Measurements from ENCODE around the gene CSPG4. TPM values are rescaled to one million over a fixed set of nuclear protein-coding genes. Genes with fewer than 3 reads are reported as not detected.

CSPG4 gene
- total RNA-seq, 1 donor from 2014 or later = 15.0 TPM

DNA sequence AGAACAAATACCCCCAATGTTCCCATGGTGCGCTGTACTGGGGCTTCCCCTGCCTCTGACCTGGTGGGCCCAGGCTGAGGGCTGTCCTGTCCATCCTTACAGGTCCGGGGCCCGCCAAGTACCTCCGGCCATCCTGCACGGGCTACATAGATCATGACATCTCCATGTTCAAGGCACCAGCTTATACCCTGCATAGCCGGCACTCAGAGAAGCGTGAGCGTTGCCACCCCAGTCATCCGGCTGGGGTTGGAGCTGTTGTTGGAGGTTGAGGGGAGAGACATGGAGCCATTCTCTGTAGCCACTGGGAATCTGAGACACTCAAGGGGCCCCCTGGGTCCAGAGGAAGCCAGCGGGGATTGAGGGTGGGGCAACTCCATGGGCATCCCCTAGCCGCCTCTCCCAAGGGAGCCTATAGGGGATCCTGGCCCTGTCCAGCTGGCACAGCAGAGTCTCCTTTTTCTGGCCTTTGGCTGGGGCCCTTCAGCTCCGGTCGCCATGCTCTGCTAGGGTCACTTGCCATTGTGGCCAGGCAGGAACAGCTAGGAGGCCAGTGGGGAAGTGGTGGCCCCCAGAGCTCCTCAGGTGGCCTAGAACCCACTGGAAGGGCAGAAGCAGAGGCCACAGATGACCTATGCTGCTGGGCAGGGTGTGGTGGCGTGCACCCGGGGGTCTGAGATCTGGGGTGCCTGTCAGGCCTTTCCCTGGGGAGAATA is 12.5 kb upstream of the CSPG4 start:
- intact Hi-C loops (cut with DNase I) = no loop called here
- DNase-seq (peak; percentile 36), ATAC-seq (no peak)
- H3K27me3 ChIP-seq (ENCODE audit: low read depth) = no peaks in the 10 kb centered on the region
- H3K36me3 ChIP-seq = no peaks in the 10 kb centered on the region
- H3K4me3 ChIP-seq = no peak overlapping the region
- no peak overlapping the region for H3K27ac ChIP-seq
- peaks cover 12% of the 10 kb centered on the region for H3K4me1 ChIP-seq
- TF ChIP-seq, protein P1, sequence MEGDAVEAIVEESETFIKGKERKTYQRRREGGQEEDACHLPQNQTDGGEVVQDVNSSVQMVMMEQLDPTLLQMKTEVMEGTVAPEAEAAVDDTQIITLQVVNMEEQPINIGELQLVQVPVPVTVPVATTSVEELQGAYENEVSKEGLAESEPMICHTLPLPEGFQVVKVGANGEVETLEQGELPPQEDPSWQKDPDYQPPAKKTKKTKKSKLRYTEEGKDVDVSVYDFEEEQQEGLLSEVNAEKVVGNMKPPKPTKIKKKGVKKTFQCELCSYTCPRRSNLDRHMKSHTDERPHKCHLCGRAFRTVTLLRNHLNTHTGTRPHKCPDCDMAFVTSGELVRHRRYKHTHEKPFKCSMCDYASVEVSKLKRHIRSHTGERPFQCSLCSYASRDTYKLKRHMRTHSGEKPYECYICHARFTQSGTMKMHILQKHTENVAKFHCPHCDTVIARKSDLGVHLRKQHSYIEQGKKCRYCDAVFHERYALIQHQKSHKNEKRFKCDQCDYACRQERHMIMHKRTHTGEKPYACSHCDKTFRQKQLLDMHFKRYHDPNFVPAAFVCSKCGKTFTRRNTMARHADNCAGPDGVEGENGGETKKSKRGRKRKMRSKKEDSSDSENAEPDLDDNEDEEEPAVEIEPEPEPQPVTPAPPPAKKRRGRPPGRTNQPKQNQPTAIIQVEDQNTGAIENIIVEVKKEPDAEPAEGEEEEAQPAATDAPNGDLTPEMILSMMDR (IDR thresholded peaks at IDR 0.05) = no peak
- H3K9me3 ChIP-seq = no peaks in the 10 kb centered on the region

DNA sequence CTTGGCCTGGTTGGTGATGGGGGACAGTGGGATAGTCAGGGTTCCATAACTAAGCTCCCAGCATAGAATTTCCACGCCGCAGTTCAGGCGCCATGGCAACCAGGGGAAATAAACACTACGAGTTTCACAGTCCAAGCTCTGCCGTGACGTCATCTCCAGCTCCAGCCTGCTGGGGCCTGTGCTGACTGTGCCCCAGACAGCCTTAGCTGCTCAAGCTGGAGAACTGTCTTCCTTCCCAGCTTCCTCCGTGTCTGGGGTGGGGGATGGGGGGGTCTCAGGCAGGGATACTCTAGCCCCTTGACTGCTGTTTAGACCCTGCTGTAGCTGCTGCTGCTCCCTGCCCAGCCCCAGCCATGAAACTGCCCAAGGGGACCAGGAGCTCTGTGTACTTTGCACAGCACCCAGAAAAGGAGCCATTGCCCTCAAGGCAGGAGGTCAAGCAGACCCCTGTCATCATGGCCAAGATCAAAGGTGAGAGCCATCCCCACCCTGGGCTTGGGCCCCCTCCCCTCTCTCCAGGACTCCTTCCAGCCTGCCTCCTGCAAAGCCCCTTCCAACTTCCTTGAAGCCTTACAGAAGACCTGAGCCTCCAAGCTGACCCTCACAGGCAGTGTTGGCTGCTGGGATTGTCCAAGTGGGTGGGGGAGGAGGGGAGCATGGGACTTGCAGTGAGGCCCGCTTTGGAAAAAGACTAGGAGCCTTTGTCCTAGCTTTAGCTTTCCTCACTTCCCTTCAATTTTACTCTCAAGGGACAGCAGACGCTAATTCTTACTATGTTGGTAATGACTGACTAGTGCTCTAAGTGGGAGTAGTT is 11.4 kb upstream of the CSPG4 start:
- peaks cover 12% of the 10 kb centered on the region for H3K4me1 ChIP-seq
- TF ChIP-seq, protein P1 (IDR thresholded peaks at IDR 0.05) = no peak
- H3K36me3 ChIP-seq = no peaks in the 10 kb centered on the region
- peak overlapping the region; percentile 78 for H3K27ac ChIP-seq
- no peaks in the 10 kb centered on the region for H3K27me3 ChIP-seq (ENCODE audit: low read depth)
- ATAC-seq = peak; percentile 90 to 91
- intact Hi-C loops (cut with DNase I) = no loop called here
- no peaks in the 10 kb centered on the region for H3K9me3 ChIP-seq
- no peak overlapping the region for H3K4me3 ChIP-seq
- DNase-seq = peak; percentile 91

DNA sequence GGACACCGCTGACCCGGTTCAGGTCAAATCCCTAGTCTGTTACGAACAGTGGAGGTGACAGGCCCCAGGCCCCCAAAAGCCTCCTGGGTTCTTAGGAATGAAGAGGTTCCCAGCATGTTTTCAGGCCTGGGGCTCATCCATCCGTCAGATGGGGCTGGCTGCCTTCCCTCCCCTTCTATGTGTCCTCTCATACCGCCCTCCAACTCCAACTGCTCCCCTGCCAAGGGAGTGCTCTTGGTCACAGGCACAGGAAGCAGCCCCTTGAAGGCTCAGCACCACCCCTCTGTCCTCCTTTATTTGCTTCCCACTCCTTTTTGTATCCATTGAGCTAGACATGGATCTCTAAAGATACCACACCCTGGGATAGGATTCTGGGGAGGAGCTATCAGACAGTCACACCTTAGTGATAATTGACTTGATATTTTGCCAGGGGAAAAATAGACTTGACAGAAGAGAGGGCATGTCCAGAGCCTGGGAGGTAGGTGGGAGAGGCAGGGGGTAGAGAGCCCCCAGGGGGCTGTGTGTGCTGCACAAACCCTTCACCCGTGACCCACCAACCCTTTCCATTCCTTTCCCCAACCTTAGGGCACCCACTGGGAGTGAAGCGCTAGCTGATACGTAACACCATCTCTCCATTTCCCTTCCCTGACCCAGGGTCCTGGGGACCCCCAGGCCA is 10.7 kb upstream of the CSPG4 start:
- TF ChIP-seq, protein P1 (IDR thresholded peaks at IDR 0.05) = no peak
- Histone ChIP-seq H3K27me3 (ENCODE audit: low read depth) (no peaks in the 10 kb centered on the region), H3K27ac (peak overlapping the region; percentile 78), H3K4me3 (no peak overlapping the region), H3K9me3 (no peaks in the 10 kb centered on the region), H3K4me1 (peaks cover 15% of the 10 kb centered on the region), H3K36me3 (no peaks in the 10 kb centered on the region)
- DNase-seq = peak; percentile 41
- intact Hi-C loops (cut with DNase I) = no loop called here
- peak; percentile 12 for ATAC-seq

DNA sequence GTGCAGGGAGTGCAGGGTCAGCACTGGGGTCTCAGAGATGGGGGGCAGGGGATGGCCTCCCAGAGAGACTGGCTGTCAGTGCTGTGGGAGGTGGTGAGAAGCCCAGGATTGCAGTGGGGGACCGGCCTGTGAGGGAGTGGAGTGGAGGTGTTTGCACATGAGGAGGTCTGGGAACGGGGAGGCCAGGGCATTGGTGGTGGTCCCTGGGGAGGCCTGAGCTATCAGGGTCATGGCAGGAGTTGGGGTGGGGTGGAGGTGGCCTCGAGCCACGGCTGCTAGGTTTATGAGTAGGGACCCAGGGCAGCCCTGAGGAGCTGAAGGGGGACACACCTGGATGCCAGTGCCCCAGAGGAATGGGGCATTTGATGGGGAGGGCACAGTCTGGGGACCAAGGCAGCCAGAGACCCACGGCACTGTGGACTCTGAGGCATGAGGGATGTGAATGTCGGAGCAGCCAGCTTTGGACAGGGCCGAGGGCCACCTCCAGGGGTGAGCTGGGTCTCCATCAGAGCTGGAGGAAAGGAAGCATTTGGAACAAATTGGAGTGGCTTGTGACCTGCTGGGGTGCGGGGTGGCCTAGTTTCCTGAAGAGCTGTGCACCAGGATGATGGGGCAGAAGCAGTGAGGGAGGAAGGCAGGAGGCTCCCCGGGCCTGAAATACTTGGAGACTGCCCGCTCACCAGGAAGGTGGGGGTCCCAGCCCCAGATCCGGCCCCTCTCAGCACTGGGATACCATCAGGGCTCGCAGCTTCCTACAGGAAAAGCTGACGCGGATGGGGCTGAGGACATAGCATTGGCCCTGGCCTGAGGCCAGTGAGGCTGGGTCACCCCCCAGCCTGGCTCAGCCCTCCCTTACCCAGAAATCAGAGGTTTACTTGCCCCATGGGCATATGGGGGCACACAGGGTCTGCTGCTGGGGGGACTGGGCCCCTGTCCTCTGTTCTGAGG is 9.5 kb upstream of the CSPG4 start:
- Histone ChIP-seq H3K4me3 (no peak overlapping the region), H3K4me1 (peaks cover 15% of the 10 kb centered on the region), H3K27ac (no peak overlapping the region), H3K9me3 (no peaks in the 10 kb centered on the region), H3K27me3 (ENCODE audit: low read depth) (no peaks in the 10 kb centered on the region), H3K36me3 (no peaks in the 10 kb centered on the region)
- DNase-seq = peak; percentile 41
- ATAC-seq = no peak
- TF ChIP-seq, protein P1 (IDR thresholded peaks at IDR 0.05) = no peak
- intact Hi-C loops (cut with DNase I) = no loop called here

All from lower lobe of right lung (tissue), 2 donors.